ENCODE results near the gene GRM4.

DNA sequence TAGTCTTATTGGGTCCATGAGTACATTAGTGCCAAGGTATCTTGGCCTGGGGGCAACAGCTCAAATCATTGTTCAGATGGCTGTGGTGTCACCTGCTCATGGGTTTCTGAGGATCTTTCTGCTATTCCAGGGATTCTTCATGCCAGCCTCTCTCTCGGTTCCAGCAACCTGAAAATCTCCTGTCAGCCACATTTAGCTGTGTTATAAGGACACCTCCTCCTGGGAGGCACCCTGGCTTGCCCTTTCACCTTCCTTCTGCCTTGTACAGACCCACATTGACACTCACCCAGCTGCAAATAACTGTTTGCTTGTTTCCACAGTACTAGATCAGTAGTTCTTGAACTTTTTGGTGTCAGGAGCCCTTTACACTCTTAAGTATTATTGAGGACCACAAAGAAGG is 159.9 kb downstream of the GRM4 start:
- TF ChIP-seq POLR2A (IDR thresholded peaks at IDR 0.05; ENCODE audit: extremely low read depth, insufficient read length) (no peak), MYC (IDR thresholded peaks at IDR 0.05; ENCODE audit: low read depth, low read length) (no peak)
- TF ChIP-seq, protein P1, sequence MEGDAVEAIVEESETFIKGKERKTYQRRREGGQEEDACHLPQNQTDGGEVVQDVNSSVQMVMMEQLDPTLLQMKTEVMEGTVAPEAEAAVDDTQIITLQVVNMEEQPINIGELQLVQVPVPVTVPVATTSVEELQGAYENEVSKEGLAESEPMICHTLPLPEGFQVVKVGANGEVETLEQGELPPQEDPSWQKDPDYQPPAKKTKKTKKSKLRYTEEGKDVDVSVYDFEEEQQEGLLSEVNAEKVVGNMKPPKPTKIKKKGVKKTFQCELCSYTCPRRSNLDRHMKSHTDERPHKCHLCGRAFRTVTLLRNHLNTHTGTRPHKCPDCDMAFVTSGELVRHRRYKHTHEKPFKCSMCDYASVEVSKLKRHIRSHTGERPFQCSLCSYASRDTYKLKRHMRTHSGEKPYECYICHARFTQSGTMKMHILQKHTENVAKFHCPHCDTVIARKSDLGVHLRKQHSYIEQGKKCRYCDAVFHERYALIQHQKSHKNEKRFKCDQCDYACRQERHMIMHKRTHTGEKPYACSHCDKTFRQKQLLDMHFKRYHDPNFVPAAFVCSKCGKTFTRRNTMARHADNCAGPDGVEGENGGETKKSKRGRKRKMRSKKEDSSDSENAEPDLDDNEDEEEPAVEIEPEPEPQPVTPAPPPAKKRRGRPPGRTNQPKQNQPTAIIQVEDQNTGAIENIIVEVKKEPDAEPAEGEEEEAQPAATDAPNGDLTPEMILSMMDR (IDR thresholded peaks at IDR 0.05; ENCODE audit: low read depth, low read length) = no peak
- TF ChIP-seq, protein P2, sequence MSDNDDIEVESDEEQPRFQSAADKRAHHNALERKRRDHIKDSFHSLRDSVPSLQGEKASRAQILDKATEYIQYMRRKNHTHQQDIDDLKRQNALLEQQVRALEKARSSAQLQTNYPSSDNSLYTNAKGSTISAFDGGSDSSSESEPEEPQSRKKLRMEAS (IDR thresholded peaks at IDR 0.05; ENCODE audit: low read depth, low read length) = no peak

All from NB4 (cell line).